Stimulated activated CD4-positive, alpha-beta T cell treated with anti-CD3 and anti-CD28 coated beads, Interleukin-2, amount 100 ng/mL, for 24 hours (primary cell): ENCODE measurements around the gene HDAC11.

ENCODE experiments used
- DNase-seq, 2 donors: peaks; one replicate each; pipeline ENCODE4 v3.0.0-alpha.2; 2020

HDAC11 gene

DNA sequence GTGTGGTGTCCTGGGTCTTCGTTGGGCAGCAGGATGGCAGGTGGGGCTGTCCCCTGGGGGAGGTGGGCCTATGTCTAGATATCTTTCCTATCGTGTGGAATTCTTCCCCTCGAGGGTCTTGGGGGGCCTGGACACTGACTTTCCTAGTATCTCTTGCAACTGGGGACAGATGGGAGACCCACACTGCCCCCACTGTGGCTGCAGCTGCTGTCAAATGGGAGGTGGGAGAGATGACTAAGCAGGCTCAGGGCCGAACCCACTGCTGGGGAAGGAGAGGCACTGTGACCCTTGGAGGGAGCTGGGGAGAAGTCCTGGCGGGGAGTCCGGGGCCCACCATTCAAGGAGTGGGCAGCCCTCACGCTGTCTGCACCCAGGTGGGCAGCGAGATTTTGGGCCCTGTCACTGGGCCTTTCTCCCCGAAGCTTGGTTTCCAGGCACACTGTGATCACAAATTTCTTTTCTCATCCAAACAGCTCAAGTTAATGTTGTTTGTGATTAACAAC is 65.9 kb downstream of the HDAC11 start:
- DNase-seq, result no peak

DNA sequence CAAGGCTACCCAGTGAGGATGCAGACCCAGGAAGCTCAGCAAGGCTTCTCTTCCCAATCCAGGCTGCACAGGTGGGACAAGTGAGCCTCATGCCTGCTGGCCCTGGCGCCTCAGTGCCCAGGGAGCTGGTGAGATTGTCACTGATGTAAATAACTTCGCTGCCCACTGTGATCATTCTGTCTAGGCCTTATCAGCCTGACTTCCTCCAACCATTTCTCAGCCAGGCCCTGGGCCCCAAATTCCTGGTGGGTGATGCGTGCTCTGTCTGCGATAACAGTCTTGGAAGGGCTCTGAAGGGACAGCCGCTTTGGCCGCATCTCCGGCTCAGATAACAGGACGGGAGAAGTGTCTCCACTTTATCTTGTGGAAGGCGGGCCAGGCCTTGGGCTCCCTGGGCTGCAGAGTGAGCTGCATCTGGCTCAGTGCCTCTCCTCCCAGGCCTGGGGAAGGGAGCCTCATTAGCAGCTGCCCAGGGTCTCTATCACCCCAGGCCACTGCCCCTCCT is 66.6 kb downstream of the HDAC11 start:
- no peak for DNase-seq

DNA sequence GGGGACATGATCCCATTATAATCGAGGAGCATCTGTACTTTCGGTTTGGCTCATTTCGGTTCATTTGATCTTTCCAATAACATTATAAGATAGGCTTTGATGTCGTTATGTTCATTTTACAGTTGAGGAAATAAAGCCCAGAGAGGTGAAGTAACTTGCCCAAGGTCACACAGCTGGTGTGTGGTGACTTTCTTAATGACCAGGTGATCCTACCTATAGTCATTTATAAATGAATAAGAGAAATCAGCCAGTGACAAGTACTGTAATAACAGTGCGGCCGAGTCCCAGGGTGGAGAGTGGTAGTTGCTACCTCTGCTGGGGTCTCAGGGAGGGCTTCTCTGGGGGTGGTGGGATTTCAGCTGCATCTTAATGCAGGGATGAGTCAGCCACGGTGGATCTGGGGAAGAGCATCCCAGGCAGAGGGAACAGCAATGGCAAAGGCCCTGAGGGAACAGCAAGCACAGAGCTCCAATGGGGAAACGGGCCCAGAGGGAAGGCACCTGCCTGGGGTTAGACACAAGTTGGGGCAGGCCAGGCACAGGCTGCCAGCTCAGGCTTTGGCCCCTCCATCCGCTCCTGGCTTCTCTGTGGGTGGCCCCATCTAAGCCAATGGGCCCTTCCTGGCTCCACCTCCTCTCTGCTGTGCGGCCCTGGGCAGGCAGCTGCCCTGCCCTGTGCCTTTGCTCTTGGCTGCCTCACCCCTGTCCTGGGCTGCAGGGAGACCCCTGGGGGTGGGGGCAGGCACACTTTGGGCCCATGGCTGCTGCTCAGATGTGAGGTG is 67.7 kb downstream of the HDAC11 start:
- no peak for DNase-seq

DNA sequence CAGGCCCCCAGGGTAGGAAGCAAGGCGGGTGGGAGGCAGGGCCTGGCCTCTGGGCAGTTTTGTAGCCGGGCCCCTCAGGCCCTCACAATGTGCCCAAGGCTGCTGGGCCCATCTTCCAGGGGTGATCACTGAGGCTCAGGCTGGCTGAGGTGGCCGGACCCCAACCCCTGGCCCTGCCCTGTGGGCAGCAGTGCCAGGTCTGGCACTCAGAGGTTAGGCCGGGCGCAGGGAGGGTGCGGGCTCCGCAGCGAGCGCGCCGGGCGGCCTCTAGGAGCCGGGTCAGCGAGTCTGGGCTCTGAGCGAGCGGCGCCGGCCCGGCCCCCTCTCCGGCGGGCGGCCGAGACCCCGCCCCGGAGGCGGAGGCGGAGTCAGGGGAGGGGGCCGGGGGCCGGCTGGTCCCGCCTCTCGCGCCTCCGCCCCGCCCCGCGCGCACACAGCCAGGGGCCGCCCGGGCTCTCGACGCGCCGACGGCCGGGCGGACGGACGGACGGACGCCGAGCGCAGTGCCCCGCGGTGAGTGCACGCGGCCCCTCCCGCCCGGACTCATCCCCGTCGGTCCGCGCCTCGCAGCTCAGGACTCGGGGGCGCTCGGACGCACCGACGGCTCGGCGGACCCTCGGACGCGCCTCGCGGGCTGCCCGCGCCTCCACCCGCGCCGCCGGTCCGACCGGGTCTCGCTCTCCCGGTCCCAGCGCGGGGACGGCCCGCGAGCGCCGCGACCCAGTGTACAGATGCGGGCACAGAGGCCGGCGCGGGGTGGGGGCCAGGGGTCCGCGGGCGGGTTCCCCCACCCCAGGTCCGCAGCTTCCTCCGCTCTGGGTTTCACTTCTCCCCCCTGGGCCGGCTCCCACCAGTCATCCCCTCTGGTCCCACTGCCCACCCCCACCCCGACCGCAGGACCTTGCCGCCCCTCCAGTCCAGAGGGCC is 68.9 kb downstream of the HDAC11 start, which contains the start of gene FBLN2:
TSS of gene FBLN2 (plus strand) at position 430 of the 927 bp plus-strand sequence. CDS start 21,231 bp downstream, outside the sequence.
- DNase-seq, result peak in 1 of 2 donors; percentile 38

DNA sequence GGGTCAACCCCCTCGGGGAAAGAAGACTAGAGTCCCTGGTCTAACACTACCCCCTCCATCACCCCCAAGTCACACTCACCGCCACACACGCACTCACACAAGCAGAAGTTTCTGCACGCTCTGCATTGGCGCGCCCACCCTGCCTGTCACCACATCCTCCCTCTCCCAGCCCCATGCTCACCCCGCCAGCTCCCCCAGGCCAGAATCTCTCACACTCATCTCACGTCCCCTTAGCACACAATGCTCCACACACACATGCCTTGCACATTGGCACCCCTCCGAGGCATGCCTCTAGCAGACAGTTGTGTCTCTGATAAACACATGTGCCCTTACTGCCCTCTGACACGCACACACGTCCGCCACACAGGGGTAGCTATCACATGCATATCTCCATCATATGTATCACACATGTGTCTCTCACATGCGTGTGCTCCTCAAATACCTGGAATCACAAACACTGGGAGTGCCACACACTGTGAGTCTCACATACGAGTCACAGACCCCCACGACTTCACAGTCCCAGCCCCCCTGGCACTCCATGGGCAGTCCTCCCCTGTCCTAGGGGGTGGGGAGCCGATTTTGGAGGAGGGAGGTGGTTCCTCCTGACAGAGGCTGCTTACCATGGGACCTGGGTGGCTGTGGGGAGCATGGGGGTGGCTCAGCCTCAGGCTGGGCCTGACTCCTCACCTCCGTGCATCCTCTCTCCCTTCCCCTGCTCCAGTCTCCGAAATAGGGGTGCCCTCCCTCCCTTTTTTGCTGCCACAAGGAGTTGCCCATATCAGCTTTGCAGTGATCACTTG is 69.7 kb downstream of the HDAC11 start:
- DNase-seq, result no peak

DNA sequence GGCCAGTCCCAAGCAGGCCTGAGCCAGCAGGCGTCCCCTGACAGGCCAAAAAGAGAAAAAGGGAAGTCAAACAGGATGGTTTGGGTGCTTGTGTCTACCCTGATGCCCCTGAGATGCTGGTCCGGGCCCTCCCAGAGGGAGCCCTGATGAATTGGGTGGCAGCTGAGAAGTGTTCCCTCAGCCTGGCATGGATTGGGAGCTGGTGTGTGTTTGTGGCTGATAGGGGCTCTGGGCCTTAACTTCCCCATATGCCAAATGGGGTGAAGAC is 70.3 kb downstream of the HDAC11 start:
- no peak for DNase-seq

DNA sequence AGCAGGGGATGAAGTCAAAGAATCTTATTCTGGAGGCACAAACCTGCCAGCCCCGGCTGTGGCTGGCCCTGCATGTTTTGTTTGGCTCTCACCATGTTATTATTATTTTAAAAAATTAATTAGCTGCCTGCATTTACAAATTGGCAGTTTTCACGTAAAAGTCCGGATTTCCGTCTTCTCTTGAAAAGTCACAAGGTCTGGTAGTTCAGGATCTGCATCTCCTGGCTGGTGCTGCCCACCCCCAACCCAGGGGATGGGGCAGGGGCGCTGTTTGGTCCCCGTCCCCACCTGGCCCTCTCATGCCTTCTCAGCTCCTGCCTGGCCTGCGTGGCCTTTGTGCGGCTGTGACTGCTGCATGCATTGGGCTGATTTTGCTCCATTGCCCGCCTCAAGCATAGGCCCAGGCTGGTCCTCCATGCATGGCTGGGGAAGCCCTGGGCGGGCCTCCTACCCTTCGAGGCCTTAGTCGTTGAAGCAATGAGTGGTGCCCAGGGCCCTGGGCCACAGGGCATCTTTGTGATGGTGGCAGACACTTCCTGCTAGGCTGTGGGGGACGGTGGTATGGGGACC is 70.8 kb downstream of the HDAC11 start:
- no peak for DNase-seq

DNA sequence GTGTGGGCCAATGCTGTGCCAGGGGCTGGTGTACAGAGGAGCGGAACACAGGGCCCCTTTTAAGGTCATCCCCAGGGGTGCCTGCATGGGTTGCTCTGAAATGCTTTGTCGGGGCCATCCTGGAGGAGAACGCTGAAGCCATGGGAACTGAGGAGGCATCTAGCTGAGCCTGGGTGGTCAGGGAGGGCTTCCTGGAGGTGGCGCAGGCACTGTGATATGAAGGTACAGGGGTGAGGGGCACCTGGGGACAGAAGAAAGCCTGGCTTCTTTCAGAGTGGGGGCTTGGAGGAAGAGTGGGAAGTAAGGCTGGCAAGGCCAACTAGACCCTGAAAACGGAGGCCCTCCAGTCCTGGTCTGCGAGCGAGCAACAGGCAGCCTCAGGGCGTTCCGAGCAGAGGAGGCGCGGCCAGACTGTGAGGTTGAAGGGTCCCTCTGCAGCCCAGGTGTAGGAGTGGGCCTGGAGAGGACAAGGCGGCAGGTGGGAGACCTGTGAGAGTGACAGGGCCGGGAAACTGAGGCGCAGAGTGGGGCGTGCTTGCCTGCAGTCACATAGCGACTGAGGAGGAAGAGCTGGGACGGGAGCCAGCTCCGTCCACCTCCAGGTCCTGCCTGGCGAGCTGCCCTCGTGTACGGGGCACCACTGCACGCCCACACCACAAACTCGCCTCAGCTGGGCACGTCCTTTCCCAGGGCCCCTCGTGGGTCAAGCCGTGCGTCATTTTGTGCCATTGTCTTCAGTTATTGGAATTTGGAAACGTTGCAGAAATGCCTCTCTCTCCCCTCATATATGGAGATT is 72.9 kb downstream of the HDAC11 start:
- DNase-seq, result no peak

DNA sequence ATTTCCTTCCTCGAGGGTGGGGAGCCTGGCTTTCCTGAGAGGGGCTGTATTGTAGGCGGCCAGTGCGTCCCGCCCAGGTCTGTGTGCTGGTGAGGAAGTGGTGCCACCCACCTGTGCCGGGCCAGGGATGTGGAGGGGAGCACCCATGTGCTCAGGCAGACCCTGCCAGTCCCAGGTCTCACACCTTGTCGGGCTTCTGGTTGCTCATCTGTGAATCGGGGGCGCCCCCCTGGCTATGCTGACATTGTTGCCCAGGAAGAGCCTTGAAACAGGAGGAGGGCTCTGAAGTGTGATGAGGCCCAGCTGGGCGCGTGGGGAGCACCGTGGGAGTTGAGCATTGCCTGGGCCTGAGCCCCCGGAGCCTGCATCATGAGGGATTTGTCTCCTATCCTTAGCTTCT is 73.6 kb downstream of the HDAC11 start:
- no peak for DNase-seq

DNA sequence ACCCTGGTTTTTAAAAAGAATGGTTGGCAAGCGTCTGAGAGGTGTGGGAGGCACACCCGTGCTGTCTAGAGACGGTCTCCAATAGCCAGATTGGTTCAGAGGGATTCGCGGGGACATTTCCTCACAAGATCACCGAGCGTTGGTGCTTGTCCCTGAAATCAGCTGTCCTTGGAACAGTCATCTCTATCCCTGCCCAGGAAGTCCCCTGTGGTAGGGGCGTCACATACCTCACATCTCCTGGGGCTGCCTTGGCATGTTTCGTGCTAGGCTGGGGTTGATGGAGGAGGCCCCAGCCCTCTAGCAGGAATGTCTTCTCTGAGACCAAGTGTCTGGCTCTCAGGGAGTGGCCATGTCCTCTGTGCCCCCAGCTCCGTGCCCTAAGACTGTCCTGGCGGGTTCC is 75.6 kb downstream of the HDAC11 start:
- DNase-seq, result no peak
